ENCODE measurements around the gene RRAGA. TPM values are rescaled to one million over a fixed set of nuclear protein-coding genes. Genes with fewer than 3 reads are reported as not detected.
"Not testable (repeated sequence)": the region's sequence is repeated elsewhere in the genome, so short reads cannot be mapped to it uniquely, and the experiment has no call there.

RRAGA gene
- 5.4 and 8.2 TPM in 2 replicates for total RNA-seq (2014; rRNA removed; shearing (Covaris generic))

DNA sequence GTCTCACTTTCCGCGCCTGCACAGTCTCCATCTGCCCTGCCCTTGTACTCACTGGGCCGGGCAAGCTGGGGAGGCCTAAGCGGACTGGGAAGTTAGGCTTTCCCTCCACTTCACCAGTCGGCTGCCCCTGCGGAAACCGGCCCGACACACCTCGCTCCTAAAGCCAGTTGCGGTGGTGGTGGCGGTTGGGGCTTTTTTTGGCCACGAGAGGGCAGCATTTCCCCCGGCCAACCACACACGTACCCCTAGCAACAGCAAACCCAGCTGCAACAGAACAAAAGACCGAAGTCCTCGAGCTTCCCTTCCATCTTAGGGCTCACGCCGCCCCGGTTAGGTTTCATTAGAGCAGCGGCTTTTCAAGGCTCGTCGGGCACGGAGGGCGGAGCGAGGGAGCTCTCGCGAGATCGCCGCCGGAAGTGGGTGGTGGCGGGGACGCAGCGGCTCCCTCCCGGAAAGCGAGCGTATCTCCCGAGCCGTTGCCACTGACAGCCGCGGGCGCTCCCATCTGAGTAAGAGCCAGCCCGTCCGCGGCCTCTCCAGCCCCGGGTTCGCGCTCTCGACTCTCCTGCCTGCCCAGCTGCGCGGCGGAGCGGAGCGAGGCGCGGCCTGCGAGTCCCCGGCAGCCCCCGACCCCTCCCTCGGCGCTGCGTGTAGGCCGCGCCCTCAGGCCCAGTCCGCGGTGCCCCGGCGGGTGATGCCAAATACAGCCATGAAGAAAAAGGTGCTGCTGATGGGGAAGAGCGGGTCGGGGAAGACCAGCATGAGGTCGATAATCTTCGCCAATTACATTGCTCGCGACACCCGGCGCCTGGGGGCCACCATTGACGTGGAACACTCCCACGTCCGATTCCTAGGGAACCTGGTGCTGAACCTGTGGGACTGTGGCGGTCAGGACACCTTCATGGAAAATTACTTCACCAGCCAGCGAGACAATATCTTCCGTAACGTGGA is at the start of gene RRAGA:
Gene RRAGA, plus strand, starts transcription at position 462 of the 951 bp plus-strand sequence. Its CDS starts 233 bp downstream, at position 695.
- peak; percentile 92 for DNase-seq (ENCODE audit: low read depth)

GRCh38 chr9:19000133-19000532 is 49.1 kb upstream of the RRAGA start:
- DNase-seq (ENCODE audit: low read depth): no peak

DNA sequence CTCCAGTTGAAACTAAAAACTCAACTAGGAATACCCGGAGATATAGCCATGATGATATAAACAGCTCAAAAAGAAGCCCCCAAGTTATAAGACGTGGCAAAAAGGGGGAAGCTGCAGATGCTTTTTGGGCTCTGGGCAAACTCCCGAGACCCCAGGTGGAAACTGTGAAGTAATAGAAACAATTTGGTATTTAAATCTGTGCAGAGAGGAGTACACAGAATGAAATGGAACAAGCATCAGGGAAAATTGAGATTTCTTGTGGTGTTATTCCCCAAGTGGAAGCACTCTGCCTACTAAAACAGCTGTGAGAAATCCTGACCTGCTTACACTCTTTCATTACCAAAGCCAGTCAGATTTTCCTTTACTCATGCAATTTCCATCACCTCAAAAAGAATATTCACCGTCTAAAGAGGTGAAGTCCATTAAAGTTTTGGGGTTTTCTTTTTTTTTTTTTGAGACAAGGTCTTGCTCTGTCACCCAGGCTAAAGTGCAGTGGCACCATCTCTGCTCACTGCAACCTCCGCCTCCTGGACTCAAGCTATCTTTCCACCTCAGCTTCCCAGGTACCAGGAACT is 39.7 kb upstream of the RRAGA start:
- DNase-seq (ENCODE audit: low read depth): no peak

- no peak for DNase-seq (ENCODE audit: low read depth)
These were observed 31.0 kb upstream of the RRAGA start for GRCh38 chr9:19018201-19018600.

- no peak for DNase-seq (ENCODE audit: low read depth)
These were observed 28.3 kb upstream of the RRAGA start for GRCh38 chr9:19020886-19021455.

DNA sequence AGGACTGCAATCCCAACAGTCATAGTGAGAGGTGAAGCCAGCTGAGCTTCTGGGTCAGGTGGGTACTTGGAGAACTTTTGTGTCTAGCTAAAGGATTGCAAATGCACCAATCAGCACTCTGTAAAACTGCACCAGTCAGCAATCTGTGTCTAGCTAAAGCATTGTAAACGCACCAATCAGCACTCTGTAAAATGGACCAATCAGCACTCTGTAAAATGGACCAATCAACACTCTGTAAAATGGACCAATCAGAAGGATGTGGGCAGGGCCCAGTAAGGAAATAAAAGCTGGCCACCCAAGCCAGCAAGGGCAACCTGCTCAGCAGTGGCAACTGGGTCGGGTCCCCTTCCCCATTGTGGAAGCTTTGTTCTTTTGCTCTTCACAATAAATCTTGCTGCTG is 27.6 kb upstream of the RRAGA start:
- DNase-seq (ENCODE audit: low read depth): not testable (repeated sequence)

GRCh38 chr9:19022206-19022605 is 27.0 kb upstream of the RRAGA start:
- no peak for DNase-seq (ENCODE audit: low read depth)

- DNase-seq (ENCODE audit: low read depth): no peak
These were observed 26.1 kb upstream of the RRAGA start for GRCh38 chr9:19023078-19023477.

DNA sequence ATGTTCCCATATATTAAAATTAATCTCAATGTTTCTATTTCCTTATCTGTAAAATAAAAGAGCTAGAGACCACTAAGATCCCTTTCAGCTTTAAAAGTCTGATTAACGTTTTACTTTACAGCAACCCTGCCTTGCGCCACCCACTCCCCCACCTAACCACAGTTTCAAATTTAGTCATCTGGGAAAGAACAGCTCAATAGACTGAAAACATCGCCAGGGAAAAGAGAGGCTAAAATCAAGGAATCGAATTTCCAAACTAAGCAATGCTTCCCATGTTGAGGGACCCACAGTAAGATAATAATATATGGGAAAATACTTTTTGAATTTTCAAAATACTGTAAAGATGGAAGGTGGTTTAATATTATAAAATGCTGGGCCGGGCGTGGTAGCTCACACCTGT is 22.9 kb upstream of the RRAGA start:
- no peak for DNase-seq (ENCODE audit: low read depth)

GRCh38 chr9:19027825-19028224 is 21.4 kb upstream of the RRAGA start:
- DNase-seq (ENCODE audit: low read depth): no peak

GRCh38 chr9:19028835-19029451 is 20.3 kb upstream of the RRAGA start:
- DNase-seq (ENCODE audit: low read depth): peak; percentile 43

GRCh38 chr9:19030899-19031298 is 18.3 kb upstream of the RRAGA start:
- DNase-seq (ENCODE audit: low read depth): no peak

DNA sequence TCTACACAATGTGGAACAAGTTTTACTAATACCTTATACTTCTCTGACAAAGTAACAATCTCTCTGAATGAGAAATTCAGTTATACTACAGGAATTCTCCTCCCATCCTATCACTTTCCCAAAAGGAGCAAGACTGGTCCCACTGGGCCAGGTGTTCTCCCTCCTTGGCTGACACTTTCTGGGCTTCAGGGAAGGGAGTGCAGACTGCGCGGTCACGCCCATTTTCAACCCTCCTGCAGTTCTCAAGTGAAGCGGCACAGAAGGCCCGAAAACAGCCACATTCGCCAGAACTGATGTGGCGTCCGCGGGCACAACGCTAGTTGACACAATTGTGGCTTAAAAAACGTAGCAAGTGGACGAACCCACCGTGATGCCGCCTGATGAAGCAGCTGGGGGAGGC is 16.8 kb upstream of the RRAGA start:
- no peak for DNase-seq (ENCODE audit: low read depth)

- no peak for DNase-seq (ENCODE audit: low read depth)
These were observed 16.2 kb upstream of the RRAGA start, which contains the start of gene SAXO1 for GRCh38 chr9:19033015-19033414. TSS of gene SAXO1 (minus strand) at chr9:19033209. CDS start at chr9:19032908, 301 bp downstream.

- no peak for DNase-seq (ENCODE audit: low read depth)
These were observed 12.6 kb upstream of the RRAGA start for GRCh38 chr9:19036611-19037010.

- DNase-seq (ENCODE audit: low read depth): peak; percentile 5
These were observed 850 bp downstream of the RRAGA start for GRCh38 chr9:19049917-19050636.

DNA sequence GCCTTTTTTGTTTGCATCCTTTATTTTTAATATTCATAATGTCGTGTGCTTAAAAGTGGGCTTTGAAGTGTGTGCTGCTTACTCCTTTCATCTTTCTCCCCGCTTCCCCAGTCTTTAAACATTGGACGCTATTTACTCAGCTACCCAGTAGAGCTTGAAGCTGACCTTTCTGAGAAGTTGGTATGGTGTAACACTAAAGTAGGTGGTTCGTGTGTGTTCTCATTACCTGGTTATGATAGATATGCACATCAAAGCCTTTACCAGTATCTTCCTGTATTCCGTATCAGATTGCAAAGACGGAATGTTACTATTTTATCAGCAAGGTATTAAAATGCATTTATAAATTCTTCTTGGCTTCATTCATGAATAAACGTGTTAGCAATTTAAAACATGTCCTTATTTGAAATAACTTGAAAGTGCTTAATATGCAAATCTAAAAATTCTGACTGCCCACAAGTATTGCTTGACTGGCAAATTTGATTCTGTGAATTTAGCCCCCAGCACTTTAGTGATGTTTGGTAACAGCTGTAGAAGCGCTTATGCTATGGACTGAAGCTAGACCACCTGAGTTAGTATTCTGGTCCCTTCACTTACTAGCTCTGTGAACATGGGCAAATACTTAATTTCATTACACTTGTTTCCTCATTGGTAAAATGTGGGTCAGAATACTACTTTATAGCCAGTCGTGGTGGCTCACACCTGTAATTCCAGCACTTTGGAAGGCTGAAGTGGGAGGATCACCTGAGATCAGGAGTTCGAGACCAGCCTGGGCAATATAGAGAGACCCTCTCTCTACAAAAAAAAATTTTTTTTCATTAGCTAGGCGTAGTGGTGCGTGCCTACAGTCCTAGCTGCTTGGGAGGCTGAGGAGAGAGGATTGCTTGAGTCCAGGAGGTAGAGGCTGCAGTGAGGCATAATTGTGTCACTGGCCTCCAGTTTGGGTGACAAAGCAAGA is 1.7 kb downstream of the RRAGA start:
- DNase-seq (ENCODE audit: low read depth): no peak

GRCh38 chr9:19057033-19057432 is 7.8 kb downstream of the RRAGA start:
- no peak for DNase-seq (ENCODE audit: low read depth)

- no peak for DNase-seq (ENCODE audit: low read depth)
These were observed 25.0 kb downstream of the RRAGA start for GRCh38 chr9:19074229-19074628.

- DNase-seq (ENCODE audit: low read depth): no peak
These were observed 25.6 kb downstream of the RRAGA start for GRCh38 chr9:19074836-19075235.

All from Daoy (cell line).